Placental pericyte (primary cell): ENCODE results near the gene MCHR1. TPM values are rescaled to one million over a fixed set of nuclear protein-coding genes. Genes with fewer than 3 reads are reported as not detected.

Source experiments
- total RNA-seq: library from RNA; depleted of rRNA; stranded (reverse); fragments of >200 nt; gene quantifications from 2 replicates; pipeline ENCODE4 v1.2.3, GENCODE V29; 2012

MCHR1 gene, protein sequence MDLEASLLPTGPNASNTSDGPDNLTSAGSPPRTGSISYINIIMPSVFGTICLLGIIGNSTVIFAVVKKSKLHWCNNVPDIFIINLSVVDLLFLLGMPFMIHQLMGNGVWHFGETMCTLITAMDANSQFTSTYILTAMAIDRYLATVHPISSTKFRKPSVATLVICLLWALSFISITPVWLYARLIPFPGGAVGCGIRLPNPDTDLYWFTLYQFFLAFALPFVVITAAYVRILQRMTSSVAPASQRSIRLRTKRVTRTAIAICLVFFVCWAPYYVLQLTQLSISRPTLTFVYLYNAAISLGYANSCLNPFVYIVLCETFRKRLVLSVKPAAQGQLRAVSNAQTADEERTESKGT
- total RNA-seq = 0.29 and 1.3 TPM in 2 replicates

GRCh38 chr22:40679249-40679963, at the start of gene MCHR1:
Gene MCHR1, plus strand, starts transcription at chr22:40679484. Its CDS starts 169 bp downstream, at chr22:40679653.

GRCh38 chr22:40636380-40637182, 42.7 kb upstream of the MCHR1 start, which contains the start of gene MRTFA:
Gene MRTFA, minus strand, starts transcription at chr22:40636719.

Other genes with a start within 250 kb of the MCHR1 start
- gene MRTFA, start 42.8 kb upstream of the MCHR1 start, total RNA-seq = 52.7 and 74.4 TPM in 2 replicates
- 14.7 and 25.6 TPM in 2 replicates for gene SLC25A17, start 139.9 kb downstream of the MCHR1 start, total RNA-seq
- 126 and 349 TPM in 2 replicates for gene ST13, start 177.2 kb downstream of the MCHR1 start, total RNA-seq
- gene XPNPEP3, start 177.7 kb downstream of the MCHR1 start, total RNA-seq = 12.0 and 13.0 TPM in 2 replicates
- not detected in 2 replicates for gene DNAJB7, start 182.6 kb downstream of the MCHR1 start, total RNA-seq